Measurements from ENCODE around the gene KNL1.
"Not testable (repeated sequence)": the region's sequence is repeated elsewhere in the genome, so short reads cannot be mapped to it uniquely, and the experiment has no call there.

The KNL1 gene

GRCh38 chr15:40680959-40681358 lies 86.9 kb downstream of the KNL1 start:
- not testable (repeated sequence) for FAIRE-seq

- no peak for FAIRE-seq
Observed at GRCh38 chr15:40684381-40684780, 90.3 kb downstream of the KNL1 start.

DNA sequence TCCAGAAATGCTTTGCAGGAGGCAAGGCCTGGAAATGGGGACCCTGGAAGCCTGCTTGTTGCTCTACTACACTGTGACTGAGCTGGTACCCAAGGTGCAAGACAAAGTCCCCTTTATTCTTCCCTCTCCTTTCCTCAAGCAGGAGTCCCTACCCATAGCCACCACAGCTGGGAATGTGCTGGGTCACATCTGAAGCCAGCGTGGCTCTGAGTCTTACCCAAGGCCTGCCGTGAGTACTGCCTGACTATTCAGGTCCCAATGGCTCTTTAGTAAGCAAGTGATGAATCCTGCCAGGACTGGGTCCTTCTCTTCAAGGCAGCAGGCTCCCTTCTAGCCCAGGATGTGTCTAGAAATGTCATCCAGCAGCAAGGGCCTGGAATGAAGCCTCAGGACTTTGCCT lies 91.3 kb downstream of the KNL1 start:
- FAIRE-seq: no peak

DNA sequence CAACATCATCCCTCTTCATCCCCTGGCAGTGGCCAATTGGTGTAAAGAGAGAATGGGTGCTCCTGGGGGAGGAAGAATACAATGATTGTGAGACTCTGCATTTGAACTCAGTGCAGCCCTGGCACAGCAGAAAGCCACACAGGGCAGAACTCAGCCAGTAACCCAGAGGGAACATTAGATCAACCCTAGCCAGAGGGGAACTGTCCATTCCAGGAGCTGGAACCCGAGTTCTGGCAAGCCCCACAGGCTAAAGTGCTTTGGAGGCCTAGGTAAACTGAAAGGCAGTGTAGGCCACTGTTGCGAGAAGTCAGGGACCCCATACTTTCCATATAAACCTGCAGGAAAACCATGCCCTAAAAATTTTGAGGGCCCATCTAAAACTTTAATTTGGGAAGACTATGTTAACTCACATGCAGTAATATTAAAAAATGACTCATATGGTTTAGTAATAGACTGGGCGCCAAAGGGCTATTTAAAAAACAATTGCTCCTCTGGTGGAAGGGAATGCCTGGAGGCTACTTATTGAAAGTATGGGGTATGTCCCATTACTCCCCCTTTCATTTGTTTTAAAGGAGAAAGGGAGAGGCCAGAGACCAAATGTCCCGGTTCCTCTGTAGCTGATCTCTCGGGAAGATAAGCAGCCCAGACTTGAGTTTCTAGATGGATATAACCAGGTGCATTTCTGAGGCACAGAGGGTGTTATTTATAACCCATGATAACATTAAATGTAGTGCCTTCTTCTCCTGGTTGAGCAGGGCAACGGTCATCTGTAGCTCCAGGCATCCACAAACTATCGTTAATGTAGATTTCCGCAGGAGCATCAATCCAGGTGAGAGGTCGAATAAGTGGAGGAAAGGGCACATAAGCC lies 95.1 kb downstream of the KNL1 start:
- no peak for FAIRE-seq

DNA sequence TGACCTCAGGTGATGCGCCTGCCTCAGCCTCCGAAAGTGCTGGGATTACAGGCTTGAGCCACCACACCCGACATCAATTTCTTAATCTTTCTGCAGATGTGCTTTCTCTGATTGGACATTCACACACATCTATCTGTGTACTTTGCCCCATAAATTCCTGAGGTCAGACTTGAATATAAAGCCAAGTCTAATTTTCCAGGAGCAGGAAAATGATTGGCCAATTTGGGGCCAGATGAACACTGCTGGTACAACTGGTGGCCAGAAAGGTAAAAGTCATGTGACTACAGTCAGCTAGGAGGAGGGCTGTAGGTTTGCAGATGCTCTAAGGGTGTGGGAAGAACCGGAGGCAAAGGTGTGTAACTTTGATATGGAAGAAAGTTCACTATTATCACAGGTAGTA lies 97.7 kb downstream of the KNL1 start:
- no peak for FAIRE-seq

GRCh38 chr15:40693904-40694687 lies 100.0 kb downstream of the KNL1 start:
- no peak for FAIRE-seq

DNA sequence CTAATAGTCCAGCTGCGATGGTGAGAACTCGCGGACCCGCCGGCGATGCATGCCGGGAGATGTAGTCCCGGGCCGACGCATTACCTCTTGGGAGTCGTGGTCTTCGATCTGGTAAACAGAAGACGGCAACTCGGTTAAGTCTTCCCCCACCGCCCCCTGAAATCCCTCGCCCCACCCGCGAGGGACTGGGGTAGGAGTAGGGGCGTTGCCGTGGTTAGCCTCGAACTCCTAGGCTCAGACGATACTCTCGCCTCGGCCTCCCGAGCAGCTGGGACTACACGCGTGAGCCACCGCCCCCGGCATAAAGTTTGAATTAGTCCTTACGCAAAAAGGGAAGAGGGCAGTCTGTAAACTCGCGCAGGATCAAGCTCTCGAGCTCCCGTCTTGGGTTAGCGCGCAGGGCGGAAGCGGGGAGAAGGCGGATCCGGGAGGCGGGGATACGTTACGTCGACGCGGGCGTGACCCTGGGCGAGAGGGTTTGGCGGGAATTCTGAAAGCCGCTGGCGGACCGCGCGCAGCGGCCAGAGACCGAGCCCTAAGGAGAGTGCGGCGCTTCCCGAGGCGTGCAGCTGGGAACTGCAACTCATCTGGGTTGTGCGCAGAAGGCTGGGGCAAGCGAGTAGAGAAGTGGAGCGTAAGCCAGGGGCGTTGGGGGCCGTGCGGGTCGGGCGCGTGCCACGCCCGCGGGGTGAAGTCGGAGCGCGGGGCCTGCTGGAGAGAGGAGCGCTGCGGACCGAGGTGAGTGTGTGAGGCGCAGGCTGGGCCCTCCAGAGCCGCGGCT lies 100.8 kb downstream of the KNL1 start, which contains the start of gene RAD51:
Gene RAD51, plus strand, starts transcription at position 487 of the 781 bp plus-strand sequence. CDS start 3,585 bp downstream, outside the sequence.
- no peak for FAIRE-seq

DNA sequence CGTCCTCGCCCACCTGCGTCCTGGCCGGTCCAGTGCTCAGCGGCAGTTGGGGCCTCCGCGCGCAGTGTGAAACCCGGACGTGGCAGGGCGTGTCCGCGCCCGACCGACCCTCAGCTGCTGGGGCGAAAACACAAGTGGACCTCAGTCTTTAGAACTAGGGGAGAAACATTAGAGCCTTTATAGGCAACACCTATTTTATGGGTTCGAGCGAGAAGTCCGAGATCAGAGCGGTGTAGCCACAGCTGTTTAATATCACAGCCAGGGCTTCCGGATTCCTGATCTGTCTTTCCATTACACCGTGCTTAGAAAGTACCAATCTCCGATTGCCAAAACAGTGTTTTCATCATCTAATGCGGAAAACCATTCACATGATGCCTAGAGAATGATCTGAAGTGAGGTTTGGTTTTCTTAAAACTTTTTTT lies 101.4 kb downstream of the KNL1 start:
- no peak for FAIRE-seq

GRCh38 chr15:40696228-40696627 lies 102.2 kb downstream of the KNL1 start:
- FAIRE-seq: no peak

- no peak for FAIRE-seq
Observed at GRCh38 chr15:40697916-40698315, 103.9 kb downstream of the KNL1 start.

DNA sequence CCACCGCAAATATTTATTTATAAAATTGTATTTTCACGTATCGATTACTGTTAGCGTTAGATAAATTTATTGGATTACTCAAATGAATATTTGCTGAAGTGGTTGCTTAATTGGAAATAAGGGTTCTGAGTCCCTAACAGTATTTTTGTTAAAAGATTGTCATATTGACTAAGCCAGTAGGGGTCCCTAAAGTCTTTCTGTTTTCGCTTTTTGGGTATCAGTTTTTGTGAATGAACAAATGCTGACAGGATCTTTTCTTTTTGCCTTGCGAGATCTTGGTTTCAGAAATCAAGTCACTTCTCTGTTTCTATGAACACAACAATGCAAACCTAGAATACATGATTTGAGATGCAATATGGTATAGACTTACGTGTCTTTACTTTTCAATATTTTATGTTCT lies 108.0 kb downstream of the KNL1 start:
- no peak for FAIRE-seq

- FAIRE-seq: no peak
Observed at GRCh38 chr15:40706121-40706520, 112.1 kb downstream of the KNL1 start.

Data from islet of Langerhans (tissue), 1 donor.